B cell (primary cell): ENCODE data around the gene MYO1B. TPM values are rescaled to one million over a fixed set of nuclear protein-coding genes. Genes with fewer than 3 reads are reported as not detected.

Experiments used
- ATAC-seq: fragments of 200-7000 bp; cut with Tn5 transposase; one replicate; pipeline ENCODE4 v1.10.0; 2021; ENCODE audit warnings: low read depth, mild to moderate bottlenecking, moderate number of reproducible peaks, moderate library complexity
- CTCF ChIA-PET: fragments of 350-600 bp; sonication (Branson Sonifier 250); formaldehyde crosslinking; loops from one replicate; lab custom pipeline; 2021; ENCODE audit warnings: antibody characterized with exemption, inconsistent platforms; lab: Charles Lee
- POLR2A ChIA-PET: fragments of 350-600 bp; sonication (Branson Sonifier 250); formaldehyde crosslinking; loops from one replicate; lab custom pipeline; 2021; ENCODE audit warnings: antibody characterized with exemption; lab: Charles Lee
- DNase-seq: peaks from one replicate; pipeline ENCODE4 v3.0.0; 2013
- H2AFZ ChIP-seq: 2 replicates; pipeline ENCODE4 v1.6.1; 2012; ENCODE audit warnings: mild to moderate bottlenecking, low read depth, low read length; ENCODE audit not compliant: insufficient read depth, poor library complexity, severe bottlenecking
- H3K27ac ChIP-seq, 2 donors: 1 replicate in 1 of 2; 2 replicates in 1 of 2; pipeline ENCODE4 v1.5.1; 2012 to 2013; ENCODE audit warnings: low read length in 2 of 2, mild to moderate bottlenecking in 2 of 2, moderate library complexity in 1 of 2
- H3K27me3 ChIP-seq, 4 experiments: fragments of 200-600 bp in 1 of 4; sonication (generic) in 1 of 4; replicated peaks in 1 of 4; 1 replicate in 2 of 4; 2 replicates in 2 of 4; pipeline versions ENCODE4 v1.6.1 to v1.7.0; 2013 to 2016; ENCODE audit warnings: low read length in 3 of 4, mild to moderate bottlenecking in 2 of 4, mixed read lengths in 1 of 4, moderate library complexity in 1 of 4; ENCODE audit not compliant: insufficient read depth in 4 of 4, control insufficient read depth in 3 of 4; ENCODE audit errors: control extremely low read depth in 1 of 4
- H3K36me3 ChIP-seq, 2 experiments: replicated peaks in 1 of 2; 1 replicate in 1 of 2; 2 replicates in 1 of 2; pipeline versions ENCODE4 v1.6.1 to v1.7.1; 2013; ENCODE audit warnings: low read length in 1 of 2; ENCODE audit not compliant: insufficient read depth in 2 of 2, control insufficient read depth in 1 of 2; ENCODE audit errors: control extremely low read depth in 1 of 2, extremely low read depth in 1 of 2
- H3K4me1 ChIP-seq, 2 donors: fragments of 200-600 bp in 1 of 2; sonication (generic) in 1 of 2; 1 replicate in 1 of 2; 2 replicates in 1 of 2; pipeline versions ENCODE4 v1.5.1 to v1.6.1; 2013 to 2017; ENCODE audit warnings: low read length in 2 of 2; ENCODE audit not compliant: control insufficient read depth in 2 of 2, insufficient read depth in 2 of 2
- H3K4me2 ChIP-seq: replicated peaks from 2 replicates; pipeline ENCODE3; 2012; ENCODE audit warnings: mild to moderate bottlenecking, low read depth, low read length; ENCODE audit not compliant: poor library complexity, severe bottlenecking
- H3K4me3 ChIP-seq, 5 experiments: fragments of 200-600 bp in 1 of 5; sonication (generic) in 1 of 5; 1 replicate in 3 of 5; 2 replicates in 2 of 5; pipeline versions ENCODE4 v1.5.1 to v1.7.0; 2011 to 2016; ENCODE audit warnings: low read length in 4 of 5, mild to moderate bottlenecking in 4 of 5, low read depth in 2 of 5, control low read depth in 1 of 5, moderate library complexity in 1 of 5; ENCODE audit not compliant: insufficient read depth in 1 of 5; ENCODE audit errors: control extremely low read depth in 1 of 5, extremely low read depth in 1 of 5
- H3K79me2 ChIP-seq: fragments of 200-600 bp; sonication (generic); one replicate; pipeline ENCODE4 v1.6.0; 2016; ENCODE audit warnings: low read length; ENCODE audit not compliant: control insufficient read depth, insufficient read depth
- H3K9ac ChIP-seq: fragments of 200-600 bp; sonication (generic); 2 replicates; pipeline ENCODE4 v1.6.1; 2017; ENCODE audit warnings: mild to moderate bottlenecking, low read length, moderate library complexity
- H3K9me3 ChIP-seq, 3 donors: one replicate each; pipeline versions ENCODE4 v1.6.1 to v1.7.1; 2013; ENCODE audit warnings: low read length in 2 of 3; ENCODE audit not compliant: control insufficient read depth in 2 of 3, insufficient read depth in 1 of 3; ENCODE audit errors: control extremely low read depth in 1 of 3
- H4K20me1 ChIP-seq: 2 replicates; pipeline ENCODE4 v1.6.0; 2012; ENCODE audit warnings: mild to moderate bottlenecking, low read length; ENCODE audit not compliant: insufficient read depth, control insufficient read depth, poor library complexity, severe bottlenecking
- H3K27ac Mint-ChIP-seq: one replicate; pipeline ENCODE4 v1.8.0; 2021; ENCODE audit warnings: mixed read lengths
- H3K27me3 Mint-ChIP-seq: one replicate; pipeline ENCODE4 v1.8.0; 2021; ENCODE audit warnings: mixed read lengths
- H3K4me1 Mint-ChIP-seq: one replicate; pipeline ENCODE4 v1.8.0; 2021; ENCODE audit warnings: mixed read lengths
- H3K4me3 Mint-ChIP-seq: one replicate; pipeline ENCODE4 v1.8.0; 2021; ENCODE audit warnings: mixed read lengths
- H3K9me3 Mint-ChIP-seq: one replicate; pipeline ENCODE4 v1.8.0; 2022; ENCODE audit warnings: mixed read lengths; ENCODE audit not compliant: insufficient read depth
- CTCF ChIP-seq: fragments of 200-600 bp; IDR thresholded peaks from one replicate; pipeline ENCODE4 v1.8.0; 2022; ENCODE audit warnings: antibody characterized with exemption, mild to moderate bottlenecking
- EZH2 ChIP-seq: IDR thresholded peaks from 2 replicates; pipeline ENCODE4 v1.6.1; 2012; ENCODE audit warnings: borderline replicate concordance, low read depth, mild to moderate bottlenecking, moderate library complexity, low read length; ENCODE audit not compliant: insufficient read depth, poor library complexity, severe bottlenecking
- WGBS: methylation state at CpG from one replicate; pipeline ENCODE4 v1.1.5; 2013; ENCODE audit warnings: missing lambda C conversion rate; ENCODE audit not compliant: insufficient coverage; 5-methylcytosine and 5-hydroxymethylcytosine counted together
- intact Hi-C: fragments of 100-400 bp; cut with micrococcal nuclease; formaldehyde crosslinking; loops from one replicate; pipeline ENCODE4 v1.10.0; 2022
- polyA plus RNA-seq: library from polyadenylated mRNA; depleted of rRNA; stranded (reverse); fragments of >200 nt; gene quantifications from 2 replicates; pipeline ENCODE4 v1.2.3, GENCODE V29; 2012
- total RNA-seq, 2 donors: library from RNA; stranded (reverse); fragments of 120-200 nt in 1 of 2; gene quantifications; 1 replicate in 1 of 2; 2 replicates in 1 of 2; pipeline versions ENCODE4 v1.2.3 to v1.2.4, GENCODE V29; 2013 to 2022

The MYO1B gene
- total and polyA plus RNA-seq, 2 donors (not counting 1 experiment from before 2014, with no cell fraction given) = 0.67 to 4.4 TPM

GRCh38 chr2:191217580-191217979 is 27.6 kb upstream of the MYO1B start:
- Histone ChIP-seq H3K36me3 (no peaks in the 10 kb centered on the region), H3K4me3 (no peak overlapping the region), H3K4me2 (no peak overlapping the region), H3K9ac (no peak overlapping the region), H3K79me2 (no peaks in the 10 kb centered on the region), H4K20me1 (no peaks in the 10 kb centered on the region), H3K4me1 (peaks cover 7 to 11% of the 10 kb centered on the region in 2 donors), H3K27me3 (no peaks in the 10 kb centered on the region), H3K27ac (no peak overlapping the region), H2AFZ (no peak overlapping the region), H3K9me3 (no peaks in the 10 kb centered on the region)
- intact Hi-C loops = no loop called here
- H3K27me3 Mint-ChIP-seq = peaks cover 3% of the 10 kb centered on the region
- CTCF ChIA-PET = interaction anchor here (0.5 to 4.1 kb wide), 38 partner anchors 9 to 945 kb away, joined by 3 to 36 read pairs (median 5); no protein-coding TSS in a partner anchor
- no peak overlapping the region for H3K27ac Mint-ChIP-seq
- no CpG with 5 or more reads among the region's 1 CpG for WGBS
- ATAC-seq (no peak), DNase-seq (no peak)
- TF ChIP-seq CTCF (no peak), EZH2 (no peak)
- H3K9me3 Mint-ChIP-seq = peaks cover 6% of the 10 kb centered on the region
- peaks cover 18% of the 10 kb centered on the region for H3K4me1 Mint-ChIP-seq
- POLR2A ChIA-PET = no interaction called here
- H3K4me3 Mint-ChIP-seq = no peak overlapping the region

DNA sequence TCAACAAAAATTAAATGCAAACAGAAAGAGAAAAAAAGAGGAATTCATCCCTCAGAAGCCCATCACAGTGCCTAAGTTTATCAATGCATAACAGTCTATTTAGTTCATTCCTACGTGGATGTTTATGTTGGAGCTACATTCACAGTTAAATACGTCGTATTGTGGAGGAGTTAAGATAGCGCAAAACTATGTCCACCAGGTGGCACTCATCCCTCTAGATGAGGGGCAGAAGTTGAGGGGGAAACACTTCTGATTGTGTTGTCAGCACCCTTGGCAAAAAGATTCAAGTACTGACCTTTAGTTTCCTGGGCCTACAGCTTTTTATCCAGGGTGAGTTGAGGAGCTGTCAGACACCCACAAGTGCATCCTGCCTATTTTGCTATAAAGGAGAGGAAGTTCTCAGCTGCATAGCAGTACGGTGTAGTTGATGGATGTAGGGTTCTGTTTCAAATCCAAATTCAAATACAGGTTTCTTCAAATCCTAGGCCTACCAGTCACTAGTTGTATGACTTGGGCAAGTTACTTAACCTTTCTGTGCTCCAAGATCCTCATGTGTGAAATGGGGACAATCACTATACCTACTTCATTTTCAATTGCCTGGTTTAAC is 26.8 kb upstream of the MYO1B start:
- H3K4me1 Mint-ChIP-seq = peaks cover 20% of the 10 kb centered on the region
- H3K9me3 Mint-ChIP-seq = peaks cover 3% of the 10 kb centered on the region
- no peaks in the 10 kb centered on the region for H3K27me3 ChIP-seq
- H3K9ac ChIP-seq = no peak overlapping the region
- no peak overlapping the region for H3K27ac ChIP-seq
- H3K36me3 ChIP-seq = no peaks in the 10 kb centered on the region
- H3K4me3 ChIP-seq = no peak overlapping the region
- H3K4me3 Mint-ChIP-seq = no peak overlapping the region
- no peaks in the 10 kb centered on the region for H3K79me2 ChIP-seq
- peak; percentile 73 for DNase-seq
- H3K27me3 Mint-ChIP-seq = peaks cover 3% of the 10 kb centered on the region
- peaks cover 7 to 12% of the 10 kb centered on the region in 2 donors for H3K4me1 ChIP-seq
- H3K4me2 ChIP-seq = no peak overlapping the region
- TF ChIP-seq EZH2 (no peak), CTCF (peak; percentile 81)
- ATAC-seq = peak; percentile 56
- peak overlapping the region; percentile 18 for H2AFZ ChIP-seq
- WGBS = 42% methylated on average over 3 of the region's 5 CpGs
- no peaks in the 10 kb centered on the region for H4K20me1 ChIP-seq
- intact Hi-C loops = loop anchor here (1.0 to 2.0 kb wide), 4 partner anchors 54 to 303 kb away; no protein-coding TSS in a partner anchor
- CTCF ChIA-PET = interaction anchor here (0.5 to 4.1 kb wide), 37 partner anchors 10 to 944 kb away, joined by 3 to 36 read pairs (median 5); partner anchors contain the start of genes GLS and MYO1B
- POLR2A ChIA-PET = no interaction called here
- H3K27ac Mint-ChIP-seq = no peak overlapping the region
- H3K9me3 ChIP-seq = no peaks in the 10 kb centered on the region
